HG03025 (cell line): ENCODE measurements around the gene HSP90AA1.
"Not testable (repeated sequence)": the region's sequence is repeated elsewhere in the genome, so short reads cannot be mapped to it uniquely, and the experiment has no call there.

Experiments
- ATAC-seq: cut with Tn5 transposase; IDR thresholded peaks from one replicate; pipeline ENCODE4 v1.9.1; 2021; ENCODE audit warnings: mild to moderate bottlenecking, moderate library complexity; ENCODE audit not compliant: unreplicated experiment, low FRiP score

Gene HSP90AA1

GRCh38 chr14:102086972-102087761 is at the start of gene HSP90AA1:
Gene HSP90AA1, minus strand, starts transcription at chr14:102087044. Its CDS starts 666 bp downstream, at chr14:102086378.
- peak; percentile 75 for ATAC-seq

DNA sequence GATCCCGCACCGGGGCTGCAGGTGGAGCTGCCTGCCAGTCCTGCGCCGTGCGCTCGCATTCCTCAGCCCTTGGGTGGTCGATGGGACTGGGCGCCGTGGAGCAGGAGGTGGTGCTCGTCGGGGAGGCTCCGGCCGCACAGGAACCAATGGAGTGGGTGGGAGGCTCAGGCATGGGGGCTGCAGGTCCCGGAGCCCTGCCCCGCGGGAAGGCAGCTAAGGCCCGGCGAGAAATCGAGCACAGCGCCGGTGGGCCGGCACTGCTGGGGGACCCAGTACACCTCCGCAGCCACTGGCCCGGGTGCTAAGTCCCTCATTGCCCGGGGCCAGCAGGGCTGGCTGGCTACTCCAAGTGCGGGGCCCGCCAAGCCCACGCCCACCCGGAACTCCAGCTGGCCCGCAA is 48.6 kb upstream of the HSP90AA1 start:
- not testable (repeated sequence) for ATAC-seq

GRCh38 chr14:102134719-102135118 is 47.9 kb upstream of the HSP90AA1 start:
- not testable (repeated sequence) for ATAC-seq

DNA sequence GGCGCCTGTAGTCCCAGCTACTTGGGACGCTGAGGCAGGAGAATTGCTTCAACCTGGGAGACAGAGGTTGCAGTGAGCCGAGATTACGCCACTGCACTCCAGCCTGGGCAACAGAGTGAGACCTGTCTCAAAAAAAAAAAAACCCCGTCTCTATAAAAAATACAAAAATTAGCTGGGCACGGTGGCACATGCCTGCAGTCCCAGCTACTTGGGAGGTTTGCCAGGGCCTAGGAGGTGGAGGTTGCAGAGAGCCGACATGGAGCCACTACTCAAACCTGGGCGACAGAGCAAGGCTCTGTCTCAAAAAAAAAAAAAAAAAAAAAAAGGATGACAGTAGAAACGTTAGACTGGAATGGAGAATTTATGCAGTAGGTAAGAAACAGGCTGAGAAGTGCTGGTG is 47.2 kb upstream of the HSP90AA1 start:
- ATAC-seq, result not testable (repeated sequence)

DNA sequence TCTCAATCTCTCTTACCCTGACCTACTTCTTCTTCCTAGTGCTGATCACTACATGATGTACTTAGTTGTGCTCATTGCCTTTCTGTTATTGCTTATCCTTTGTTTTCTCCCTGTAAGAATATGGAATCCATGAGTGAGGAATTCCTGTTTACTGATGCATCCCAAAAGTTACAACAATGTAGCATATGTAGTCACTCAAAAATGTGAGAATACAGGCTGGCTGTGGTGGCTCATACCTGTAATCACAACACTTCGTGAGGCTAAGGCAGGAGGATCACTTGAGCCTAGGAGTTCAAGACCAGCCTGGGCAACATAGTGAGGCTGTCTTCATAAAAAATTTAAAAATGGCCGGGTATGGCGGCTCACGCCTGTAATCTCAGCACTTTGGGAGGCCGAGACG is 44.9 kb upstream of the HSP90AA1 start:
- no peak for ATAC-seq

- ATAC-seq, result no peak
Measured at GRCh38 chr14:102126807-102127455, 40.1 kb upstream of the HSP90AA1 start.

- ATAC-seq, result no peak
Measured at GRCh38 chr14:102125546-102125945, 38.7 kb upstream of the HSP90AA1 start.

- ATAC-seq, result no peak
Measured at GRCh38 chr14:102124419-102124818, 37.6 kb upstream of the HSP90AA1 start.

GRCh38 chr14:102121567-102121966 is 34.7 kb upstream of the HSP90AA1 start:
- no peak for ATAC-seq

DNA sequence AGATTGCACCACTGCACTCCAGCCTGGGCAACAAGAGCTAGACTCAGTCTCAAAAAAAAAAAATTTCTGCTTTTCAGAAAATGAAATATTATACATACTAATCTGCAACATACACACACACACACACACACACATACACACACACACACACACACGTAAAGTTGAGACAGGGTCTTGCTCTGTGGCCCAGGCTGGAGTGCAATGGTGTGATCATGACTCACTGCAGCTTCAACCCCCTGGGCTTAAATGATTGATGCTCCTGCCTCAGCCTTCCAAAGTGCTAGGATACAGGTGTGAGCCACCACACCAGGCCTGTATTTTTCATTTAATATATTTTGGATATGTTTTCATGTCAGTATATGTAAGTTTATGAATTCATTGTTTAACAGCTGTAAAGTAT is 34.0 kb upstream of the HSP90AA1 start:
- ATAC-seq, result no peak

DNA sequence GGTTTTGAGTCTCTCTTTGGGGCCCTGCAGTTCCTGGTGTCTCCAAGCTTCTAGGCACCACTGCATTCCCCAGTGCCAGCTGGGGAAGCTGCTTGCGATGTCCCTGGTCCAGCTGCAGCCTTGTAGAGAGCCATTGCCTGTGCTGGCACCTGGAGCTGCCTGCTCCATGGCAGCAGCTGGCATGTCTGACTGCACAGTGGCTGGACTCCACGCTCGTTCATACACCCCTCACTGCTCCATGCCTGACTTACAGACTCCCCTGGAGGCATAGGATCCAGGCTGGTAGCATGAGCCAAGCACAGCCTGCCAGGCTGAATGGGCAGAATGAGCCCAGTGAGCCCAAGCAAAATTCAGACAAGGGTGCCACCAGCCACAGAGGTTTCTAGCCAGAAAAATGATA is 31.0 kb upstream of the HSP90AA1 start:
- ATAC-seq, result no peak

DNA sequence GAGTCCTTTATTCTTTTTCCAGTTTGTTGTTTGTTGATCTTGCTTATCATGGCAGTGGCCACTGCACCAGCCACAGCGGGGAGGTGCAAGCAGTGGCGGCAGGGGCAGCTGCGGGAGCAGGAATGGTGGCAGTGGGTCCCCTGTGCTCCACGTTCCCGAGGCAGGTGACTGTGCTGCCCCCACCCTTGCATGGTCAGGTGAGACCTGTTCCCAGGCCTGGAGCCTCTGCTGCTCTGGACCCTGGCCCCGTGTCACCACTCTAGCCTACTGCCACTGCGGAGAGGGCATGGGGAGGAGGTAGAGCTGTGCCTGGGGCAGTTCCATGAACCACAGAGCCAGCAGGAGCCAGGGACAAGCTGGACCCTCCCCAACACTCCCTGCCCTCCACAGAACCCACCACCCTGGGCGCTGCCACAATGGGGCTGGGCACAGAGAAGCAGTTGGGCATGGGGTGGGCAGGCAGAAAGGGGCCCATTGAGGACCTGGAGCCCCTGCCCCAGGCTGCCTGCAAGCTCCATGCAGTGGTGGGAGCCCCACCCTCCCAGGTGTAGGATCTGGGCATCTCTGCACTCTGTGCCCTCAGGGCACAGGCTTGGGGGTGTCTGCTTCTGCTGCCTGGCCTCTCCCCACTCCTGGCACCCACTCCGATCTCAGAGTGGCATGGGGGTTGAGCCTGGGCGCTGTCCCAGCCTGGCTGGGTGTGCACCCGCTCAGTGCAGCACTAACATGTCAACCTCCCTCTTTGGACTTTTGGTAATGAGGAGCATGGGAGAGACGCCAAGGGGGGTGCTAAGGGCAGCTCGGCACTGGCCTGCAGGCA is 29.7 kb upstream of the HSP90AA1 start:
- ATAC-seq, result no peak

DNA sequence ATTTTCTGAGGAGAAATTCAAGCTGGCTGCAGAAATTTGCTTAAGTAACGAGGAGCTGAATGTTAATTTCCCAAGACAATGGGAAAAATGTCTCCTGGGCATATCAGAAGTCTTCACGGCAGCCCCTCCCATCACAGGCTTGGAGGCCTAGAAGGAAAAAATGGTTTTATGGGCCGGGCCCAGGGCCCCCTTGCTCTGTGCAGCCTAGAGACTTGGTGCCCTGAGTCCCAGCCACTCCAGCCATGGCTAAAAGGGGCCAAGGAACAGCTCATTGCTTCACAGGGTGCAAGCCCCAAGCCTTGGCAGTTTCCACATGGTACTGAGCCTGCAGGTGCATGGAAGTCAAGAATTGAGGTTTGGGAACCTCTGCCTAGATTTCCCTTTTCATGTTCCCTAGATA is 24.3 kb upstream of the HSP90AA1 start:
- ATAC-seq, result no peak

- not testable (repeated sequence) for ATAC-seq
Measured at GRCh38 chr14:102109332-102109731, 22.5 kb upstream of the HSP90AA1 start.

DNA sequence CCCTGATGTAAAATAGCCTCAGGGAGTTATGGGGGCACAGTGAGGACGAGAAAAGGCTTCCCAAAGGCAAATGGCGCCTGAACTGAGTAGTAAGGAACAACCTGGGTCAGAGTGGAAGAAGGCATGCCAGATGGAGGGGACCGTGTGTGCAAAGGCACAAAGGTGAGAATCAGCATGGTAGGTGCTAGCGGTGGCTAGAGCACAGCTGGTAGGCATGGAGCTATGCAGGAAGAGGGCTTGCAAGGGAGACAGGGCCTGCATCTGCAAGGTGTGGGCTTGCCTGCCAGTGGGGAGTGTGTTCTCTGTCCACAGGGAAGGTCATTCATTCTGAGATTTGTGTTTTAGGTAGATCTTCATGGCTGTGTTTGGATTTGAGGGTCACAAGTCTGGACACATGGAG is 18.5 kb upstream of the HSP90AA1 start:
- no peak for ATAC-seq

GRCh38 chr14:102103062-102103695 is 16.3 kb upstream of the HSP90AA1 start:
- ATAC-seq, result peak; percentile 47

GRCh38 chr14:102097441-102098135 is 10.7 kb upstream of the HSP90AA1 start:
- ATAC-seq, result no peak

DNA sequence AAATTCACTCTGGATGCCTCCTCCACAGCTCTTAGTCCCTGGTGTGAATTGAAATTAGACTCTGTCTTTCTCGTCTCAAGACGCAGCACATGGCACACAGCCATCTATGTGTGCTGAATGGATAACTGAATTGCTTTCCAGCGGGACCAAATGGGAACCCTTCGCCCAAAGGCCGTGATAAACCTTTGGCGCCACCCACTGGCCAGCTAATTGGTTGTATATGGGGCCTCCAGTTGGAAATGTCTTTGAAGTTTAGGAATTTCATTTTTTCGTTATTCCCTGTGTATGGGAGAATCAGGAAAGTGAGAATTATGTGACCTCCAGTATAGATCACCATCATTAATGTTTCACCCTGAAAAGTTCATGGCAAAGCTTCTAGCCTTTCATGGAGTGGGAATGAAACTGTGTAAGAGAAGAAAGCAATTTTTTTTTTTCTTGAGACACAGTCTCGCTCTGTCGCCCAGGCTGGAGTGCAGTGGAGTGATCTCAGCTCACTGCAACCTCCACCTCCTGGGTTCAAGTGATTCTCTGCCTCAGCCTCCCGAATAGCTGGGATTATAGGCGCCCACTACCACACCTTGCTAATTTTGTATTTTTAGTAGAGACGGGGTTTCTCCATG is 9.8 kb upstream of the HSP90AA1 start:
- ATAC-seq, result no peak

- no peak for ATAC-seq
Measured at GRCh38 chr14:102095871-102096568, 9.2 kb upstream of the HSP90AA1 start.
